DMS153 (cell line): ENCODE measurements around the gene RNF4.

Source experiments
- DNase-seq: peaks from one replicate; lab custom pipeline; 2025; lab: John Stamatoyannopoulos, UW

The RNF4 gene

GRCh38 chr4:2437475-2438215 is 31.3 kb upstream of the RNF4 start:
- DNase-seq, result no peak

GRCh38 chr4:2438822-2439718 is 29.8 kb upstream of the RNF4 start:
- DNase-seq, result no peak

- no peak for DNase-seq
These were observed 27.3 kb upstream of the RNF4 start for GRCh38 chr4:2441393-2442174.

GRCh38 chr4:2442175-2442993 is 26.5 kb upstream of the RNF4 start:
- no peak for DNase-seq

DNA sequence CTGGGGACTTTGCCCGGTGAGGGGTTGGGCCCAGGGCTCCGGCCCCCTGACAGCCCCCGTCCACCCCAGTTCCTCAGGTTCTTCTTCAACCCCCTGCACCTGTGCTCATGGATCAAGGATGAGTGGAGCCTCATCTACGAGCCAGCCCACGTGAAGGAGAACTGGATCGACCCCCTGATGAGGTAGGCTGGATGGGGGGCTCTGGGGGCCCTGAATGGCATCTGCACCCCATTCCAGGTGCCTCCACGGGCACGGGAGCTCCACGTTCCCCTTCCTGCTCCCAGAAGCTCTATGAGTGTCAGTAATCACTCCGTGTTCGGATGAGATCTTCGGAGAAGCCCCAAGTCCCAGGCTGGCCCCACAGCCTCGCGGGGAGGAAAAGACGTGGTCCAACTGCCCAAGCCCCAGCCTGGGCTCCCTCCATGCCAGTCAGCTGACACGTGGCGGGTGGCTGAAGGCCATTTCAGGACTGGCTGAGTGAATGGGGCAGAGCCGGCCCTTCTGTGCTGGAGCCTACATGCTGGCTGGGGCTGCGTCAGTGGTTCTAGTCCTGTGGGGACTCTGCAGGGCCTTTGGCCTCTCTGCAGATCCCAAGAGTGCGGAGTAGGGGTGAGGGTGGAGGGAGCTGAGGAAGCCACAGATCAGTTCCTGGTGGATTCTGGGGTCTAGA is 25.7 kb upstream of the RNF4 start:
- DNase-seq, result no peak

DNA sequence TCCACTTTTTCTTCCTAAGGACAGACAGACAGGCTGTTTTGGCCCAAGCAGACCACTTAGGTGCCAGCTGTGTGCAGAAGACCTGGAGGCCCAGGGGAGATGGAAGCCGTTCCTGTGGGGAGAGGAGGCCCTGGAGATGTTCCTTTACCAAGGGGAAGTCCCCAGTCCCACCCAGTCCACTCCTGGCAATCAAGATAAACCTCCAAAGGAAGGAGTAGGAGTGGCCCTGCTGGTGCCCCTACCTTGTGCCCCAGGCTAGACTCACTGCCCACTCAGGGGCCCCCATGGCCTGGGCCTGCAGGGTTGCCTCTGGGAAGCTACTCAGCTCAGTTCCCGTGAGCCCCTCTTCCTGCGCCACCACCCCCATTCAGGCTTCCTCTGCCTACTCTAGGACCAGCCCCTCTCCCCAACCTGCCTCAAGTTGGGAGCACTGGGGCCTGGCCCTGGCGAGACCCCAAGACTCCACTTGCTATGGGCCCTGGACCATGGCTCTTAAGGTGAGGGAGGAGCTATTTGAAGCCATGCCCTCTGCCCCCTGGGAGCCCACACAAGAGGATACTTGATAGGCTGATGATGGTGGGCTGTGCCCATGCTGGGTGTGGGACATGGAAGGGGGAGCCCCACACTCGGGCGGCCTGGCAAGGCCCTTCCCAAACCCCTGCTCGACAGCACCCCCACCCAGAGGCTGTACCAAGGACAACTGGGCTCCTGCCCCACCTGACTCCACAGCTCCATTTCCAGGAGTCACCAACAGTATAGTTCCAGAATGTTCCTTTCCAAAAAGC is 24.8 kb upstream of the RNF4 start:
- no peak for DNase-seq

GRCh38 chr4:2445130-2445529 is 23.8 kb upstream of the RNF4 start:
- no peak for DNase-seq

DNA sequence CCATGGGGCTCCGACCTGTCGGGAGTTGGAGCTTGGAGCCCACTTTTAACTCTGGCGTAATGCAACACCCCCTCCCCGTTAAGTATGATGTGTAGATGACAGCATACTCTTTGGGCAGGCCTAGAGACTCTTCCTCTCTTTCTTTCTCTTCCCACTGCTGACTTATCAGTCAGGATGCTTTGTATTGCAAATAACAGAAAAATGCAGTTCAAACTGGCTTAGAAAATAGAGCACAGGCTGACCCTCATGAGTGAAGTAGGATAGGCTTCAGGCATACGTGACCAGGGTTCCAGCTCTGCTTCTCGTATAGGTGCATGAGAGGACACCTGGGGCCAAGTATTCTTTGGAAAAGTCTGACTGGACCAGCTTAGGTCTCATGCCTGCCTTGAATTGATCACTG is 23.3 kb upstream of the RNF4 start:
- no peak for DNase-seq

DNA sequence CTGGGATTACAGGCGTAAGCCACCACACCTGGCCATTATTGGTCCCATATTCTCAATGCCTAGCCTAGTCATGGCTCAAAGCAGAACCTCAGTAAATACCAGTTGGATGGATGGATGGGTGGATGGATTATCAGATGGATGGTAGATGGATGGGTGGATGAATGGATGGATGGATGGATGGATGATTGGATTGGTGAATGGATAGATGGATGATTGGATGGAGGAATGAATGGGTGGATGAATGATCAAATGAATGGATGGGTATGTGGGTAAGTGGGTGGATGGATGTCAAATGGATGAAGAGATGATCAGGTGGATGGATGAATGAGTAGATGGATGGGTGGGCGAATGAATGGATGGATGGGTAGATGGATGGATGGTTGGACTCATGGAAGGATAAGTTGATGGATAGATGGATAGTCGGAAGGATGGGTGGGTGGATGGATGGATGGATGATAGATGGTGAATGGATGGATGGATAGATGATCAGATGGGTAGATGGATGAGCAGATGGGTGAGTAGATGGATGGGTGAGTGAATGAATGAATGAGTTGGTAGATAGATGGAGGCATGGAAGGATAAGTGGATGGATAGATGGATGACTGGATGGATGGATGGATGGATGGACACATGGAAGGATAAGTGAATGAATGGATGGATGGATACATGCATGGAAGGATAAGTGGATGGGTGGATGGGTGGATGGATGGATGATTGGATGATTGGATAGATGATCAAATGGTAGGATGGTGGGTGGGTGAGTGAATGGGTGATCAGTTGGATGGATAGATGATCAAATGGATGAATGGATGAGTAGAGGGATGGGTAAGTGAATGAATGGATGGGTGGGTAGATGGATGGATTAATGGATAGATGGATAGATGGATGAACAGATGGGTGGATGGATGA is 22.0 kb upstream of the RNF4 start:
- DNase-seq, result no peak

DNA sequence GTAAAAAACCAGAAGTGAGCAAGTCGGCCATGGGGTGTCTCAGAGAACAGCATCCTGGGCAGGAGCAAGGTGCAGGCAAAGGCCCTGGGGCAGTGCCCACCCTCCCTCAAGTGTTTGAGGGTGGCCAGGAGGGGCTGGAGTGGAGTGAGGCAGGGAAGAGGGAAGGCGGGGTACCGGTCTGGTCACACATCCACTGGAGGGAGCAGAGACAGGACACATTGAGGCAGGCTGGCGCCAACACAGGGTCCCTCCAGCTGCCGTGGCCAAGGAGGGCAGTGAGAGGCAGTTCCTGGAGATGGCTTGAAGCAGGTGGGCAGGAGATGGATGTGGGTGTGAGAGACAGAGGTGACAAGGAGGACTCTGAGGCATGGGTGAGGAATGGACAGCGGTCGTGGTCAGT is 20.3 kb upstream of the RNF4 start:
- DNase-seq, result no peak

- no peak for DNase-seq
These were observed 19.9 kb upstream of the RNF4 start for GRCh38 chr4:2449051-2449450.

- DNase-seq, result no peak
These were observed 19.2 kb upstream of the RNF4 start for GRCh38 chr4:2449511-2450392.

DNA sequence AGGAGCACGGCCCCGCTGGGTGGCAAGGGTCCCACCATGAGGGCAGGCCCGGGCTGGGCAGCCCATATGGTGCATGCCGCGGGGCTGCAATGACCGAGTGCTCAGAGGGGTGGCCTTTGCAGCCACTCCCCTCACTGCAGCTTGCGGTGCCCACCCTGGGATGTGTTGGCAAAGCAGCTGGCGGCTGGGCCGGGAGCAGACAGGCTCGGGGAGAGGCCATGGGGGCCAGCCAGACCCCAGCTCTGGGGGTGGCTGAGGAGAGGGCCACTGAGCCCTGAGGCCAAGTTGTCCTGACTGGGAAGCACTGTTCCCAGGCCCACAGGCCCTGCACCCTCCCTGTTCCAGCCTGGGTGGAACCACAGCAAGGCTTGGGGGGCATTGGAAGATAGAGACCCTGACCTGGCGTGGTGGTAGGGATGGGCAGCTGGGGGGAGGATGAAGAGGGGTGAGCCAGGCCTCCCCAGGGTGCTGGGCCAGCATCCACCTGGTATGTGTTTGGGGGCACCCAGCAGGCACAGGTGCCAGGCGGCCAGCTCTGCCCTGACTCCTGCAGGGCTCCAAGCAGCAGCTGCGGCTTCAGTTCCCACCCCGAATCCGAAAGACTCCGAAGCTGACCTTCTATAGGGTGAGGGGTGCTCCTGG is 18.4 kb upstream of the RNF4 start:
- no peak for DNase-seq

GRCh38 chr4:2451036-2451520 is 17.8 kb upstream of the RNF4 start:
- no peak for DNase-seq

DNA sequence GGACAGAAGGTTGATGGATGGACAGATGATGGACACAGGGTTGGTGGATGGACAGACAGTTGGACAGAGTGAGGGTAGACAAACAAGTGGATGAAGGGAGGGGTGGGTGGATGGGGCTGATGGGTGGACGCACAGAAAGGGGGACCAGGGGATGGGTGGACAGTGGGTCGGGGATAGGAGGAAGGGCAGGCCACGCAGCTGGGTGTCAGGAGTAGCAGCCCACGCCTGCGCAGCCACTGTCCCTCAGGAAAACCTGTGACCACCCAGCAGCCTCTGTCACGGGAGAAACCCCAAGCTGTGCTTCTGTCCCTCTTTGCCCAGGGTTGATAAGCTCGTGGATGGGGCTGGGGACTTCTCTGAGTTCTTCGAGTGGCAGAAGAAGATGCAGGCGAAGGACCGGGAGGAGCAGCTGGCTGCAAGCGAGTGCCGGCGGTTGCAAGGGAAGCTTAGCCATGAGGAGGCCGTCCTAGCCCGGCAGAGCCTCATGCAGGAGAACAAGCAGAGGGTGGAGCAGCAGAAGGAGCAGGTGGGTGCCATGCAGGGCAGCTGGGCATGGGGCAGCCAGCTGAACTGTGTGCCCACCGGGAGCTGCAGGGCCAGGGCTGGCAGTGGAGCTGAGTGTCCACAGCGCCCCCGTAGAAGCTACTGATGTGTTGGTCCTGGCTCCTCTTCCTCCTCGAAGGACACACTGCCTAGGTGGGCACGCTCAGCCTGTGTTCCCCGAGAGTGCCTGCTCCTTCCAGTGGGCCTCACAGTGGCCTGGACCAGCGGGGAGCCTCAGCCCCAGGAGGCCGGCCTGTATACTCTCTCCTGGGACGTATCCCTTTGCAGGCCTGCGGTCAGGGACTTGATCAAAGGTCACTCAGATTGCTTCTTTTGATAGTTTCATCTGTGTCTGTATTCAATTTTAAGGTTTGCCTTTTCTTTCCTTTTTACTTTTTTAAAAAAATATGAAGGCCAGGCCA is 16.8 kb upstream of the RNF4 start:
- no peak for DNase-seq
